PFSK-1 (cell line): ENCODE measurements around the gene ABCC1.

Experiments
- FOXP2 ChIP-seq: optimal IDR thresholded peaks from 2 replicates; pipeline ENCODE3; 2011; ENCODE audit warnings: borderline replicate concordance, control low read depth, inconsistent platforms; ENCODE audit not compliant: insufficient read depth; ENCODE audit errors: extremely low read length, extremely low read depth
- POLR2AphosphoS5 ChIP-seq: IDR thresholded peaks from 2 replicates; pipeline ENCODE4 v1.6.1; 2012; ENCODE audit warnings: low read depth, mild to moderate bottlenecking, control low read depth, low read length, moderate library complexity
- SIN3A ChIP-seq: IDR thresholded peaks from 2 replicates; pipeline ENCODE4 v1.6.1; 2012; ENCODE audit warnings: mild to moderate bottlenecking, low read length, moderate library complexity, borderline replicate concordance; ENCODE audit not compliant: insufficient read depth
- TAF1 ChIP-seq: IDR thresholded peaks from 2 replicates; pipeline ENCODE4 v1.6.1; 2012; ENCODE audit warnings: low read length, control low read depth, borderline replicate concordance; ENCODE audit not compliant: insufficient read depth
- TF ChIP-seq, protein P1 (sequence below), 2 experiments: IDR thresholded peaks; 2 replicates each; pipeline versions ENCODE4 v1.6.1 to v1.8.0; 2011 to 2012; ENCODE audit warnings: low read depth in 2 of 2, low read length in 2 of 2, control low read depth in 1 of 2, inconsistent platforms in 1 of 2, mild to moderate bottlenecking in 1 of 2, moderate library complexity in 1 of 2; ENCODE audit not compliant: insufficient read depth in 1 of 2

The ABCC1 gene

DNA sequence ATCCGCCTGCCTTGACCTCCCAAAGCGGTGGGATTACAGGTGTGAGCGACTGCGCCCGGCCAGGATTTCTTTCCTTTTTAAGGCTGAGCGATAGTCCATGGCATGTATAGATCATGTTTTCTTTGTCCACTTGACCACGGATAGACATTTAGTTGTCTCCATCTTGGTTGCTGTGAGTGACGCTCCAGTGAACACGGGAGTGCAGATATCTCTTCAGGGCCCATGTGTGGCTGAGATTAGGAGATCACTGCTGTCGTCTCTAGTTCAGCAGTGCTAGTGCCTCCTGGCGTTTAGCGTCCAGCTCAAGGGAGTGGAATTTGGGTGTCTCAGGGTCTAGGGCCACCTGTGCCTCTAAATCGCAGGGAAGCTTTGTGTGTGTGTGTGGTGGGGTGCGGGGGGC is 41.5 kb downstream of the ABCC1 start:
- TF ChIP-seq SIN3A: no peak
- no peak for TF ChIP-seq TAF1
- TF ChIP-seq FOXP2: no peak
- no peak for TF ChIP-seq POLR2AphosphoS5
- TF ChIP-seq, protein P1, sequence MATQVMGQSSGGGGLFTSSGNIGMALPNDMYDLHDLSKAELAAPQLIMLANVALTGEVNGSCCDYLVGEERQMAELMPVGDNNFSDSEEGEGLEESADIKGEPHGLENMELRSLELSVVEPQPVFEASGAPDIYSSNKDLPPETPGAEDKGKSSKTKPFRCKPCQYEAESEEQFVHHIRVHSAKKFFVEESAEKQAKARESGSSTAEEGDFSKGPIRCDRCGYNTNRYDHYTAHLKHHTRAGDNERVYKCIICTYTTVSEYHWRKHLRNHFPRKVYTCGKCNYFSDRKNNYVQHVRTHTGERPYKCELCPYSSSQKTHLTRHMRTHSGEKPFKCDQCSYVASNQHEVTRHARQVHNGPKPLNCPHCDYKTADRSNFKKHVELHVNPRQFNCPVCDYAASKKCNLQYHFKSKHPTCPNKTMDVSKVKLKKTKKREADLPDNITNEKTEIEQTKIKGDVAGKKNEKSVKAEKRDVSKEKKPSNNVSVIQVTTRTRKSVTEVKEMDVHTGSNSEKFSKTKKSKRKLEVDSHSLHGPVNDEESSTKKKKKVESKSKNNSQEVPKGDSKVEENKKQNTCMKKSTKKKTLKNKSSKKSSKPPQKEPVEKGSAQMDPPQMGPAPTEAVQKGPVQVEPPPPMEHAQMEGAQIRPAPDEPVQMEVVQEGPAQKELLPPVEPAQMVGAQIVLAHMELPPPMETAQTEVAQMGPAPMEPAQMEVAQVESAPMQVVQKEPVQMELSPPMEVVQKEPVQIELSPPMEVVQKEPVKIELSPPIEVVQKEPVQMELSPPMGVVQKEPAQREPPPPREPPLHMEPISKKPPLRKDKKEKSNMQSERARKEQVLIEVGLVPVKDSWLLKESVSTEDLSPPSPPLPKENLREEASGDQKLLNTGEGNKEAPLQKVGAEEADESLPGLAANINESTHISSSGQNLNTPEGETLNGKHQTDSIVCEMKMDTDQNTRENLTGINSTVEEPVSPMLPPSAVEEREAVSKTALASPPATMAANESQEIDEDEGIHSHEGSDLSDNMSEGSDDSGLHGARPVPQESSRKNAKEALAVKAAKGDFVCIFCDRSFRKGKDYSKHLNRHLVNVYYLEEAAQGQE (IDR thresholded peaks at IDR 0.05; ENCODE audit: insufficient read depth in 1 of 2, low read depth in 2 of 2, low read length in 2 of 2): no peak

DNA sequence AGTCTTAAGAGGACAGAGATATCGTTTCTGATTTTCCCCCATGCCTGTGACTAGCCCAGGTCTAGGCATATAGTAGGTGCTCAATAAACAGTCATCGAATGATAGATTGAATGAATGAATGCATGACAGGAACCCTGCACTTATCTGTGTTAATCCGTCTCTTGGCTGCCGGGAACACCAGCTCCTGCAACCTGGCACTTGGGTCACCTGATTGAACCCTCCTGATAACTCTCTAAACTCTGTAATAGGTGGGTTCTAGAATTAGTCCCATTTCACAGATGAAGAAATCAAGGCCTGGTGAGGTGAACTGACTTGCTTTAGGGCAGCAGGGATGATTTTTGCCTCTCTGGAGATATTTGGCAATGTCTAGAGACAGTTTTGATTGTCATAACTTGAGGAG is 43.7 kb downstream of the ABCC1 start:
- TF ChIP-seq TAF1 (no peak), SIN3A (no peak), POLR2AphosphoS5 (no peak), FOXP2 (no peak)
- TF ChIP-seq, protein P1 (IDR thresholded peaks at IDR 0.05; ENCODE audit: insufficient read depth in 1 of 2, low read depth in 2 of 2, low read length in 2 of 2): no peak

GRCh38 chr16:15993541-15993940 is 44.1 kb downstream of the ABCC1 start:
- TF ChIP-seq, protein P1 (IDR thresholded peaks at IDR 0.05; ENCODE audit: insufficient read depth in 1 of 2, low read depth in 2 of 2, low read length in 2 of 2): no peak
- TF ChIP-seq POLR2AphosphoS5: no peak
- TF ChIP-seq SIN3A: no peak
- TF ChIP-seq FOXP2: no peak
- no peak for TF ChIP-seq TAF1

GRCh38 chr16:15993946-15994665 is 44.7 kb downstream of the ABCC1 start:
- TF ChIP-seq FOXP2: no peak
- no peak for TF ChIP-seq TAF1
- TF ChIP-seq SIN3A: no peak
- no peak for TF ChIP-seq POLR2AphosphoS5
- TF ChIP-seq, protein P1 (IDR thresholded peaks at IDR 0.05; ENCODE audit: insufficient read depth in 1 of 2, low read depth in 2 of 2, low read length in 2 of 2): no peak
